Measurements from ENCODE around the gene KRTAP24-1. TPM values are rescaled to one million over a fixed set of nuclear protein-coding genes. Genes with fewer than 3 reads are reported as not detected.

Gene KRTAP24-1
- total and polyA plus RNA-seq, 7 donors = not detected

DNA sequence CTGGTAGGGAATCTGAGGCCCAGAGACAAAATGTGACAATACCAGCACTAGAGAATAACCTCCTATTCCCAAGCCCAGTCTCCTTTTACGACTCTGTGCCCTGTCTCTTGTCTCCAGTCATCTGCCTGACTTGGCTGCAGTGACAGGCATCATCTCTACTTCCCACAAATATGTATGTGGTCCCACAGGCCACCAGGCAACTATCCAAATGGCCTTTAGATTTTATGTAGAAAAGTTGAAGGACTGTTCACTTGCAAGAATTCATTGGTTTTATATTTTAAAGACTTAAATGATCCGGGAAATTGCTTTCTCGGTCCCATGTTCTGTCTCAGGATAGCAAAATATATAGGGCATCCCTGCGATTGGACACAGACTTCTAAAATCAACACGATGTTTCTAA is 11.6 kb downstream of the KRTAP24-1 start:
- Histone ChIP-seq H3K4me3 (no peak overlapping the region), H3K27ac (no peak overlapping the region), H3K4me1 (no peaks in the 10 kb centered on the region), H3K36me3 (no peaks in the 10 kb centered on the region), H3K9me3 (peaks cover 0 to 3% (median 0%) of the 10 kb centered on the region in 4 donors), H3K27me3 (no peaks in the 10 kb centered on the region)
- intact Hi-C loops (cut with DNase I) = no loop called here
- DNase-seq = no peak
- 80 to 83% methylated on average over 5 of the region's 5 CpGs for WGBS, 2 donors
- TF ChIP-seq, protein P1, sequence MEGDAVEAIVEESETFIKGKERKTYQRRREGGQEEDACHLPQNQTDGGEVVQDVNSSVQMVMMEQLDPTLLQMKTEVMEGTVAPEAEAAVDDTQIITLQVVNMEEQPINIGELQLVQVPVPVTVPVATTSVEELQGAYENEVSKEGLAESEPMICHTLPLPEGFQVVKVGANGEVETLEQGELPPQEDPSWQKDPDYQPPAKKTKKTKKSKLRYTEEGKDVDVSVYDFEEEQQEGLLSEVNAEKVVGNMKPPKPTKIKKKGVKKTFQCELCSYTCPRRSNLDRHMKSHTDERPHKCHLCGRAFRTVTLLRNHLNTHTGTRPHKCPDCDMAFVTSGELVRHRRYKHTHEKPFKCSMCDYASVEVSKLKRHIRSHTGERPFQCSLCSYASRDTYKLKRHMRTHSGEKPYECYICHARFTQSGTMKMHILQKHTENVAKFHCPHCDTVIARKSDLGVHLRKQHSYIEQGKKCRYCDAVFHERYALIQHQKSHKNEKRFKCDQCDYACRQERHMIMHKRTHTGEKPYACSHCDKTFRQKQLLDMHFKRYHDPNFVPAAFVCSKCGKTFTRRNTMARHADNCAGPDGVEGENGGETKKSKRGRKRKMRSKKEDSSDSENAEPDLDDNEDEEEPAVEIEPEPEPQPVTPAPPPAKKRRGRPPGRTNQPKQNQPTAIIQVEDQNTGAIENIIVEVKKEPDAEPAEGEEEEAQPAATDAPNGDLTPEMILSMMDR (IDR thresholded peaks at IDR 0.05) = no peak
- no peak for TF ChIP-seq EP300 (IDR thresholded peaks at IDR 0.05)
- TF ChIP-seq POLR2A (IDR thresholded peaks at IDR 0.05) = no peak
- no peak for TF ChIP-seq POLR2AphosphoS5 (IDR thresholded peaks at IDR 0.05)

GRCh38 chr21:30269803-30270530 is 12.8 kb downstream of the KRTAP24-1 start:
- Histone ChIP-seq H3K4me3 (no peak overlapping the region), H3K36me3 (no peaks in the 10 kb centered on the region), H3K27me3 (no peaks in the 10 kb centered on the region), H3K4me1 (no peaks in the 10 kb centered on the region), H3K27ac (no peak overlapping the region), H3K9me3 (peaks cover 0 to 3% (median 0%) of the 10 kb centered on the region in 4 donors)
- WGBS, 2 donors = 14 to 43% methylated on average over 3 of the region's 3 CpGs
- TF ChIP-seq, protein P1 (IDR thresholded peaks at IDR 0.05) = no peak
- TF ChIP-seq POLR2A (IDR thresholded peaks at IDR 0.05) (no peak), POLR2AphosphoS5 (IDR thresholded peaks at IDR 0.05) (no peak), EP300 (IDR thresholded peaks at IDR 0.05) (no peak)
- intact Hi-C loops (cut with DNase I) = no loop called here
- no peak for DNase-seq

- H3K36me3 ChIP-seq = no peaks in the 10 kb centered on the region
- 64 to 68% methylated on average over 5 of the region's 5 CpGs for WGBS, 2 donors
- no peaks in the 10 kb centered on the region for H3K27me3 ChIP-seq
- H3K27ac ChIP-seq = no peak overlapping the region
- DNase-seq = no peak
- intact Hi-C loops (cut with DNase I) = no loop called here
- H3K4me1 ChIP-seq = no peaks in the 10 kb centered on the region
- H3K4me3 ChIP-seq = no peak overlapping the region
- no peak for TF ChIP-seq POLR2AphosphoS5 (IDR thresholded peaks at IDR 0.05)
- TF ChIP-seq POLR2A (IDR thresholded peaks at IDR 0.05) = no peak
- no peak for TF ChIP-seq EP300 (IDR thresholded peaks at IDR 0.05)
- TF ChIP-seq, protein P1 (IDR thresholded peaks at IDR 0.05) = no peak
- peaks cover 0 to 3% (median 0%) of the 10 kb centered on the region in 4 donors for H3K9me3 ChIP-seq
These were observed 14.0 kb downstream of the KRTAP24-1 start for GRCh38 chr21:30268608-30269197.

GRCh38 chr21:30257773-30258172 is 25.0 kb downstream of the KRTAP24-1 start:
- intact Hi-C loops (cut with DNase I) = no loop called here
- TF ChIP-seq EP300 (IDR thresholded peaks at IDR 0.05) (no peak), POLR2AphosphoS5 (IDR thresholded peaks at IDR 0.05) (no peak), POLR2A (IDR thresholded peaks at IDR 0.05) (no peak)
- TF ChIP-seq, protein P1 (IDR thresholded peaks at IDR 0.05) = no peak

More at GRCh38 chr21:30257773-30258172, 25.0 kb downstream of the KRTAP24-1 start:
- no peak for DNase-seq
- H3K9me3 ChIP-seq = no peaks in the 10 kb centered on the region
- H3K4me1 ChIP-seq = no peaks in the 10 kb centered on the region
- no peak overlapping the region for H3K27ac ChIP-seq
- WGBS, 2 donors = 70 to 72% methylated on average over 4 of the region's 4 CpGs
- H3K27me3 ChIP-seq = no peaks in the 10 kb centered on the region
- no peak overlapping the region for H3K4me3 ChIP-seq
- no peaks in the 10 kb centered on the region for H3K36me3 ChIP-seq
